ENCODE measurements around the gene CCDC185.

- TF ChIP-seq POLR2AphosphoS5 (IDR thresholded peaks at IDR 0.05; ENCODE audit: low read depth, low read length) (no peak), TAF1 (IDR thresholded peaks at IDR 0.05; ENCODE audit: borderline replicate concordance, insufficient read depth, low read length) (no peak), FOXP2 (optimal IDR thresholded peaks at IDR 0.05; ENCODE audit: borderline replicate concordance, extremely low read depth, extremely low read length, insufficient read depth) (no peak), SIN3A (IDR thresholded peaks at IDR 0.05; ENCODE audit: borderline replicate concordance, insufficient read depth, low read length) (no peak), REST (IDR thresholded peaks at IDR 0.05; ENCODE audit: insufficient read depth in 1 of 2, low read depth in 2 of 2, low read length in 2 of 2) (no peak)
Observed at GRCh38 chr1:223344491-223344890, 48.7 kb upstream of the CCDC185 start.
